ENCODE measurements around the gene ZFP91. TPM values are rescaled to one million over a fixed set of nuclear protein-coding genes. Genes with fewer than 3 reads are reported as not detected.

Gene ZFP91
- total and polyA plus RNA-seq, 9 of the 15 experiments (the other 6 are each of a cell fraction or from before 2014, with no cell fraction given) = 17.6 to 58.3 (median 34.0) TPM

- 0 out of 2 replicates have a peak, but pooled peaks have one; percentile 28 for TF ChIP-seq E2F5 (CRISPR knock-in tag; IDR thresholded peaks at IDR 0.05)
- no peak for TF ChIP-seq ZNF175 (CRISPR knock-in tag; IDR thresholded peaks at IDR 0.05; ENCODE audit: low read depth)
- TF ChIP-seq ZMIZ1 (IDR thresholded peaks at IDR 0.05; ENCODE audit: low read depth in 2 of 2, low read length in 2 of 2) = no peak; a peak in 1 of 4 replicates
- TF ChIP-seq MITF (IDR thresholded peaks at IDR 0.05) = peak; percentile 98
- no peak for TF ChIP-seq ZFPM2 (CRISPR knock-in tag; IDR thresholded peaks at IDR 0.05)
- TF ChIP-seq MLX (CRISPR knock-in tag; conservative IDR thresholded peaks at IDR 0.05) = no peak
- peak; percentile 99 for TF ChIP-seq RBBP5 (IDR thresholded peaks at IDR 0.05; ENCODE audit: borderline replicate concordance, insufficient read depth, low read length, poor library complexity, severe bottlenecking)
- no peak for TF ChIP-seq ZNF655 (CRISPR knock-in tag; IDR thresholded peaks at IDR 0.05)
- peak; percentile 92 for TF ChIP-seq CEBPB (tag; IDR thresholded peaks at IDR 0.05)
- peak; percentile 56 for TF ChIP-seq MEIS2 (IDR thresholded peaks at IDR 0.05; ENCODE audit: partially characterized antibody)
- TF ChIP-seq HNRNPH1 (optimal IDR thresholded peaks at IDR 0.05; ENCODE audit: low read depth, low read length) = no peak
- no peak for TF ChIP-seq ARID3B (CRISPR knock-in tag; IDR thresholded peaks at IDR 0.05; ENCODE audit: borderline replicate concordance)
- TF ChIP-seq KAT2B (IDR thresholded peaks at IDR 0.05; ENCODE audit: low read depth, low read length) = peak; percentile 91
- TF ChIP-seq TFAP4 (CRISPR knock-in tag; IDR thresholded peaks at IDR 0.05; ENCODE audit: borderline replicate concordance) = peak; percentile 89
Observed at GRCh38 chr11:58579192-58580129, 598 bp downstream of the ZFP91 start (continued).

Data from K562 (cell line).